ENCODE results near the gene PPDPF. TPM values are rescaled to one million over a fixed set of nuclear protein-coding genes. Genes with fewer than 3 reads are reported as not detected.
"Not testable (repeated sequence)": the region's sequence is repeated elsewhere in the genome, so short reads cannot be mapped to it uniquely, and the experiment has no call there.

Gene PPDPF
- total RNA-seq, 1 experiment from 2014 or later, result 148 TPM

GRCh38 chr20:63478346-63479302 lies 41.9 kb upstream of the PPDPF start:
- intact Hi-C loops (cut with micrococcal nuclease; ENCODE audit: unreplicated experiment), result no loop called here
- Histone ChIP-seq H3K9me3 (ENCODE audit: low read depth, low read length, poor library complexity, severe bottlenecking) (no peaks in the 10 kb centered on the region), H3K27me3 (replicated peaks; ENCODE audit: insufficient read depth, low read depth, low read length, poor library complexity) (peaks cover 15% of the 10 kb centered on the region), H3K27ac (ENCODE audit: low read depth, low read length, poor library complexity, severe bottlenecking) (no peak overlapping the region), H3K4me3 (ENCODE audit: low read depth, low read length, poor library complexity, severe bottlenecking) (no peak overlapping the region), H3K4me1 (ENCODE audit: insufficient read depth, low read length, poor library complexity, severe bottlenecking) (peaks cover 18% of the 10 kb centered on the region), H3K36me3 (ENCODE audit: insufficient read depth, low read length, poor library complexity, severe bottlenecking) (no peaks in the 10 kb centered on the region)
- no TSS peak for BruUV-seq (replicated peaks)
- DNase-seq (ENCODE audit: low spot score), result no peak
- POLR2A ChIA-PET (ENCODE audit: low non-redundant PET), result no interaction called here
- CTCF ChIA-PET, result no interaction called here
- TF ChIP-seq, protein P1, sequence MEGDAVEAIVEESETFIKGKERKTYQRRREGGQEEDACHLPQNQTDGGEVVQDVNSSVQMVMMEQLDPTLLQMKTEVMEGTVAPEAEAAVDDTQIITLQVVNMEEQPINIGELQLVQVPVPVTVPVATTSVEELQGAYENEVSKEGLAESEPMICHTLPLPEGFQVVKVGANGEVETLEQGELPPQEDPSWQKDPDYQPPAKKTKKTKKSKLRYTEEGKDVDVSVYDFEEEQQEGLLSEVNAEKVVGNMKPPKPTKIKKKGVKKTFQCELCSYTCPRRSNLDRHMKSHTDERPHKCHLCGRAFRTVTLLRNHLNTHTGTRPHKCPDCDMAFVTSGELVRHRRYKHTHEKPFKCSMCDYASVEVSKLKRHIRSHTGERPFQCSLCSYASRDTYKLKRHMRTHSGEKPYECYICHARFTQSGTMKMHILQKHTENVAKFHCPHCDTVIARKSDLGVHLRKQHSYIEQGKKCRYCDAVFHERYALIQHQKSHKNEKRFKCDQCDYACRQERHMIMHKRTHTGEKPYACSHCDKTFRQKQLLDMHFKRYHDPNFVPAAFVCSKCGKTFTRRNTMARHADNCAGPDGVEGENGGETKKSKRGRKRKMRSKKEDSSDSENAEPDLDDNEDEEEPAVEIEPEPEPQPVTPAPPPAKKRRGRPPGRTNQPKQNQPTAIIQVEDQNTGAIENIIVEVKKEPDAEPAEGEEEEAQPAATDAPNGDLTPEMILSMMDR (conservative IDR thresholded peaks at IDR 0.05; ENCODE audit: low read depth, low read length), result no peak
- no peak for TF ChIP-seq EZH2 (IDR thresholded peaks at IDR 0.05; ENCODE audit: borderline replicate concordance, low read depth, low read length, poor library complexity, severe bottlenecking)

DNA sequence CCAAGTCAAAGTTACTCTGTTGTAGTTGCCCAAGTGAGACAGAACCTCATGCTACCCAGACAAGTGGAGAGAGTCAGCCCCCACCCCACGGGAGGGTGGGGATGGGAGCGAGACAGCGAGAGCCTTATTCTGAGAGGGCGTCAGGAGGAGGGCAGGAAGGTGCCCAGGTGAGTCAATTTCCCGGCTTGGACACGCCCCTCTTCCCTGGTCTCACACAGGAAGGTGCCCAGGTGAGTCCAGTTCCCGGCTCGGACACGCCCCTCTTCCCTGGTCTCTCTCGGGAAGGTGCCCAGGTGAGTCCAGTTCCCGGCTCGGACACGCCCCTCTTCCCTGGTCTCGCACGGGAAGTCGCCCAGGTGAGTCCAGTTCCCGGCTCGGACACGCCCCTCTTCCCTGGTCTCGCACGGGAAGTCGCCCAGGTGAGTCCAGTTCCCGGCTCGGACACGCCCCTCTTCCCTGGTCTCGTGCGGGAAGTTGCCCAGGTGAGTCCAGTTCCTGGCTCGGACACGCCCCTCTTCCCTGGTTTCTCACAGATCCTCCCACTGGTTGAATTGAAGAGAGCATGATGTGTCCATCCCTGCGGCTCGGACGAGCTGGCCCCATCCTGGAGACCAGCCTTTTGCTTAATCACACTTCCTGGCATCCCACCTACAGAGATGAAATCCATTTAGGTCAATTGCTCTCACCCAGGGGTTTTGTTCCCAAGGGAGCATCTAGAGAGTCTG lies 40.7 kb upstream of the PPDPF start:
- H3K9me3 ChIP-seq (ENCODE audit: low read depth, low read length, poor library complexity, severe bottlenecking); intact Hi-C loops (cut with micrococcal nuclease; ENCODE audit: unreplicated experiment); POLR2A ChIA-PET (ENCODE audit: low non-redundant PET); CTCF ChIA-PET; H3K36me3 ChIP-seq (ENCODE audit: insufficient read depth, low read length, poor library complexity, severe bottlenecking); BruUV-seq (replicated peaks); H3K4me3 ChIP-seq (ENCODE audit: low read depth, low read length, poor library complexity, severe bottlenecking); DNase-seq (ENCODE audit: low spot score); H3K27me3 ChIP-seq (replicated peaks; ENCODE audit: insufficient read depth, low read depth, low read length, poor library complexity); H3K27ac ChIP-seq (ENCODE audit: low read depth, low read length, poor library complexity, severe bottlenecking): not testable (repeated sequence)
- peaks cover 15% of the 10 kb centered on the region for H3K4me1 ChIP-seq (ENCODE audit: insufficient read depth, low read length, poor library complexity, severe bottlenecking)

GRCh38 chr20:63481503-63481902 lies 39.1 kb upstream of the PPDPF start:
- Histone ChIP-seq H3K27me3 (replicated peaks; ENCODE audit: insufficient read depth, low read depth, low read length, poor library complexity) (no peaks in the 10 kb centered on the region), H3K9me3 (ENCODE audit: low read depth, low read length, poor library complexity, severe bottlenecking) (no peaks in the 10 kb centered on the region), H3K4me3 (ENCODE audit: low read depth, low read length, poor library complexity, severe bottlenecking) (no peak overlapping the region), H3K27ac (ENCODE audit: low read depth, low read length, poor library complexity, severe bottlenecking) (no peak overlapping the region), H3K4me1 (ENCODE audit: insufficient read depth, low read length, poor library complexity, severe bottlenecking) (peaks cover 15% of the 10 kb centered on the region), H3K36me3 (ENCODE audit: insufficient read depth, low read length, poor library complexity, severe bottlenecking) (no peaks in the 10 kb centered on the region)
- BruUV-seq (replicated peaks), result no TSS peak
- no peak for DNase-seq (ENCODE audit: low spot score)
- CTCF ChIA-PET, result no interaction called here
- TF ChIP-seq EZH2 (IDR thresholded peaks at IDR 0.05; ENCODE audit: borderline replicate concordance, low read depth, low read length, poor library complexity, severe bottlenecking), result no peak
- TF ChIP-seq, protein P1 (conservative IDR thresholded peaks at IDR 0.05; ENCODE audit: low read depth, low read length), result no peak
- POLR2A ChIA-PET (ENCODE audit: low non-redundant PET), result no interaction called here
- intact Hi-C loops (cut with micrococcal nuclease; ENCODE audit: unreplicated experiment), result no loop called here
